Activated naive CD8-positive, alpha-beta T cell treated with anti-CD3 and anti-CD28 coated beads, Interleukin-2, amount 10 ng/mL, durations not matched to agents 7 days and 5 days (primary cell): ENCODE data around the gene SNPH. TPM values are rescaled to one million over a fixed set of nuclear protein-coding genes. Genes with fewer than 3 reads are reported as not detected.
A peak's percentile ranks its signal among the peaks of the same experiment; 100 is the strongest.
"Not testable (repeated sequence)": the region's sequence is repeated elsewhere in the genome, so short reads cannot be mapped to it uniquely, and the experiment has no call there.

Source experiments
- ATAC-seq: fragments of 150-1000 bp; cut with Tn5 transposase; one replicate; pipeline ENCODE4 v1.10.0; 2021; ENCODE audit warnings: low read depth, moderate library complexity
- POLR2A ChIA-PET: fragments of 350-600 bp; sonication (Branson Sonifier 250); formaldehyde crosslinking; loops from one replicate; lab custom pipeline; 2021; ENCODE audit warnings: antibody characterized with exemption; lab: Charles Lee
- DNase-seq: peaks from one replicate; pipeline ENCODE4 v3.0.0; 2021
- H3K27ac Mint-ChIP-seq: one replicate; pipeline ENCODE4 v1.8.0; 2022; ENCODE audit warnings: mild to moderate bottlenecking, mixed read lengths
- H3K27me3 Mint-ChIP-seq: one replicate; pipeline ENCODE4 v1.8.0; 2022; ENCODE audit warnings: mild to moderate bottlenecking, moderate library complexity, mixed read lengths
- H3K36me3 Mint-ChIP-seq: one replicate; pipeline ENCODE4 v1.8.0; 2021; ENCODE audit warnings: mild to moderate bottlenecking, mixed read lengths
- H3K4me1 Mint-ChIP-seq: one replicate; pipeline ENCODE4 v1.8.0; 2021; ENCODE audit warnings: mixed read lengths
- H3K4me3 Mint-ChIP-seq: one replicate; pipeline ENCODE4 v1.8.0; 2022; ENCODE audit warnings: mild to moderate bottlenecking, moderate library complexity, mixed read lengths
- H3K9me3 Mint-ChIP-seq: one replicate; pipeline ENCODE4 v1.8.0; 2021; ENCODE audit warnings: mixed read lengths
- total RNA-seq, 2 experiments: library from RNA; stranded (reverse); gene quantifications; one replicate each; pipeline ENCODE4 v1.2.3, GENCODE V29; 2021

The SNPH gene
- 1 to 10 TPM; 8.8 to 9.7 TPM for total RNA-seq

GRCh38 chr20:1266167-1266973 lies at the start of gene SNPH:
Gene SNPH (plus strand): TSS chr20:1266294. CDS start chr20:1296240, 29,946 bp downstream.
- POLR2A ChIA-PET: interaction anchor here (0.6 to 1.8 kb wide), 8 partner anchors 14 to 159 kb away, joined by 3 to 10 read pairs (median 5); partner anchors contain the start of gene RAD21L1
- Mint-ChIP-seq H3K27me3 (peaks cover 7% of the 10 kb centered on the region), H3K4me1 (peaks cover 21% of the 10 kb centered on the region), H3K4me3 (peak within 1 kb of the TSS; percentile 84), H3K9me3 (peaks cover 3% of the 10 kb centered on the region), H3K36me3 (peaks cover 5% of the 10 kb centered on the region), H3K27ac (peak within 1 kb of the TSS; percentile 86)
- peak; percentile 91 for ATAC-seq
- peak; percentile 73 for DNase-seq

- Mint-ChIP-seq H3K27me3 (peaks cover 17% of the 10 kb centered on the region), H3K4me1 (peaks cover 26% of the 10 kb centered on the region)
- H3K36me3 Mint-ChIP-seq, ATAC-seq, H3K9me3 Mint-ChIP-seq, H3K4me3 Mint-ChIP-seq, H3K27ac Mint-ChIP-seq, DNase-seq: not testable (repeated sequence)
- POLR2A ChIA-PET: interaction anchor here (1.4 kb wide), 1 partner anchor 9 kb away, joined by 3 read pairs; the partner anchor contains the start of gene RAD21L1
These were observed 49.3 kb upstream of the SNPH start for GRCh38 chr20:1216527-1217427.

GRCh38 chr20:1222750-1223149 lies 43.3 kb upstream of the SNPH start:
- Mint-ChIP-seq H3K4me1 (peaks cover 15% of the 10 kb centered on the region), H3K27me3 (peaks cover 33% of the 10 kb centered on the region)
- POLR2A ChIA-PET, H3K4me3 Mint-ChIP-seq, ATAC-seq, H3K9me3 Mint-ChIP-seq, DNase-seq, H3K36me3 Mint-ChIP-seq, H3K27ac Mint-ChIP-seq: not testable (repeated sequence)

- H3K27me3 Mint-ChIP-seq: peaks cover 34% of the 10 kb centered on the region
- POLR2A ChIA-PET: no interaction called here
- H3K9me3 Mint-ChIP-seq: no peaks in the 10 kb centered on the region
- DNase-seq: no peak
- no peak for ATAC-seq
- peaks cover 15% of the 10 kb centered on the region for H3K4me1 Mint-ChIP-seq
- H3K27ac Mint-ChIP-seq: no peak overlapping the region
- H3K4me3 Mint-ChIP-seq: no peak overlapping the region
- no peaks in the 10 kb centered on the region for H3K36me3 Mint-ChIP-seq
These were observed 41.7 kb upstream of the SNPH start for GRCh38 chr20:1224205-1224890.

- peak; percentile 49 for ATAC-seq
- Mint-ChIP-seq H3K36me3 (no peaks in the 10 kb centered on the region), H3K27ac (no peak overlapping the region), H3K27me3 (peaks cover 39% of the 10 kb centered on the region), H3K9me3 (no peaks in the 10 kb centered on the region), H3K4me1 (peaks cover 15% of the 10 kb centered on the region), H3K4me3 (peak overlapping the region; percentile 86)
- DNase-seq: no peak
- POLR2A ChIA-PET: interaction anchor here (0.9 to 1.2 kb wide), 4 partner anchors 9 to 100 kb away, joined by 3 to 6 read pairs (median 4); partner anchors contain the start of gene SNPH
These were observed 40.8 kb upstream of the SNPH start for GRCh38 chr20:1225263-1225782.

GRCh38 chr20:1225783-1226654 lies 40.1 kb upstream of the SNPH start, which contains the start of gene RAD21L1:
Gene RAD21L1 (plus strand): TSS chr20:1226044. CDS start chr20:1228454, 2,410 bp downstream.
- Mint-ChIP-seq H3K9me3 (no peaks in the 10 kb centered on the region), H3K27me3 (peaks cover 39% of the 10 kb centered on the region), H3K4me3 (peak within 1 kb of the TSS; percentile 86), H3K4me1 (peaks cover 15% of the 10 kb centered on the region), H3K27ac (peak within 1 kb of the TSS; percentile 66), H3K36me3 (no peaks in the 10 kb centered on the region)
- DNase-seq (peak; percentile 82), ATAC-seq (peak; percentile 76)
- POLR2A ChIA-PET: interaction anchor here (0.9 to 1.2 kb wide), 4 partner anchors 9 to 100 kb away, joined by 3 to 6 read pairs (median 4); partner anchors contain the start of gene SNPH

- POLR2A ChIA-PET: no interaction called here
These were observed 36.6 kb upstream of the SNPH start for GRCh38 chr20:1229541-1229940.

GRCh38 chr20:1232286-1233111 lies 33.6 kb upstream of the SNPH start:
- peaks cover 10% of the 10 kb centered on the region for H3K4me1 Mint-ChIP-seq
- H3K36me3 Mint-ChIP-seq: no peaks in the 10 kb centered on the region
- ATAC-seq (no peak), DNase-seq (no peak)
- no peak overlapping the region for H3K4me3 Mint-ChIP-seq
- POLR2A ChIA-PET: no interaction called here
- H3K27me3 Mint-ChIP-seq: peaks cover 24% of the 10 kb centered on the region
- no peak overlapping the region for H3K27ac Mint-ChIP-seq
- H3K9me3 Mint-ChIP-seq: no peaks in the 10 kb centered on the region

More at GRCh38 chr20:1229541-1229940, 36.6 kb upstream of the SNPH start:
- no peak overlapping the region for H3K27ac Mint-ChIP-seq
- H3K4me1 Mint-ChIP-seq: peaks cover 16% of the 10 kb centered on the region
- no peaks in the 10 kb centered on the region for H3K9me3 Mint-ChIP-seq
- H3K36me3 Mint-ChIP-seq: no peaks in the 10 kb centered on the region
- ATAC-seq (no peak), DNase-seq (no peak)
- peaks cover 32% of the 10 kb centered on the region for H3K27me3 Mint-ChIP-seq
- no peak overlapping the region for H3K4me3 Mint-ChIP-seq

- ATAC-seq (no peak), DNase-seq (no peak)
- H3K36me3 Mint-ChIP-seq: no peaks in the 10 kb centered on the region
- peaks cover 6% of the 10 kb centered on the region for H3K4me1 Mint-ChIP-seq
- POLR2A ChIA-PET: no interaction called here
- H3K27me3 Mint-ChIP-seq: peaks cover 17% of the 10 kb centered on the region
- no peak overlapping the region for H3K4me3 Mint-ChIP-seq
- H3K9me3 Mint-ChIP-seq: no peaks in the 10 kb centered on the region
- no peak overlapping the region for H3K27ac Mint-ChIP-seq
These were observed 25.5 kb upstream of the SNPH start for GRCh38 chr20:1240549-1240948.

- Mint-ChIP-seq H3K4me3 (no peak overlapping the region), H3K27ac (no peak overlapping the region), H3K9me3 (no peaks in the 10 kb centered on the region), H3K36me3 (no peaks in the 10 kb centered on the region), H3K4me1 (peaks cover 6% of the 10 kb centered on the region), H3K27me3 (peaks cover 17% of the 10 kb centered on the region)
- ATAC-seq (no peak), DNase-seq (no peak)
- POLR2A ChIA-PET: no interaction called here
These were observed 24.6 kb upstream of the SNPH start for GRCh38 chr20:1241456-1241855.

- Mint-ChIP-seq H3K4me1 (peaks cover 6% of the 10 kb centered on the region), H3K9me3 (no peaks in the 10 kb centered on the region), H3K27ac (no peak overlapping the region), H3K4me3 (no peak overlapping the region), H3K27me3 (peaks cover 17% of the 10 kb centered on the region), H3K36me3 (no peaks in the 10 kb centered on the region)
- POLR2A ChIA-PET: interaction anchor here (0.9 kb wide), 1 partner anchor 16 kb away, joined by 4 read pairs; the partner anchor contains the start of gene RAD21L1
- no peak for DNase-seq
- ATAC-seq: no peak
These were observed 24.0 kb upstream of the SNPH start for GRCh38 chr20:1242099-1242498.
